ENCODE results near the gene SHISAL1.
A peak's percentile ranks its signal among the peaks of the same experiment; 100 is the strongest.

SHISAL1 gene

DNA sequence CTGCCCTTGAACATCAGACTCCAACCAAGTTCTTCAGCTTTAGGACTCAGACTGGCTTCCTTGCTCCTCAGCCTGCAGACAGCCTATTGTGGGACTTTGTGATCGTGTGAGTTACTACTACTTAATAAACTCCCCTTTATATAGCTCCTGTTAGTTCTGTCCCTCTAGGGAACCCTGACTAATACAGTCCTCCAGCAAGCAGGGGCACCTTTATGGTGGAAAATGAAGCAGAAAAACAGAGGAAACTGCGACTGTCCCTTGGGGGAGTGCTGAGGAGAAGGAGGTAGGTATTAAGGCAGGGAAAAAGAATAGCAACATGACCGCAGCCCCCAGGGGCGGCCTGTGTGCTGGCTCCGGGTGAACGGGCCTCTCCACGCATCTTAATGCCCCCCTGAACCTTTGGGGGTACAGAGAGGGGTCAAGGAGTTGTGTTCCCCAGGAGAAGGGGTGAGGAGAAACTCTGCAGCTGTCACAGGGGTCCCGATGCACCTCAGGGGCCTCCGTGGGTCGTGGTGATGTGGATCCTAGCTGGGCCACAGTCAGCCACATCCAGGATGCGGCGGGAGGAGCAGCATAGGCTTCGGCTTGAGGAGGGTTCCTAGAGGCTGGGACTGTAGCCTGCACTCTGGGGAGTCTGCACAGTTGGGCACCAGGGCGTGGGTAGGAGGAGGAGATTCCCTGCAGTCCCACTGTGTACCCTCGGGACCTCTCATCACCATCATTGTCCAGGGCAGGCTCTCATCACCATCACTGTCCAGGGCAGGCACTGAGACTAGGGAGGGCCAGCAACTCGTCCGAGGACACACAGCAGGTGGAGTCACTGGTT lies 34.3 kb downstream of the SHISAL1 start:
- DNase-seq (ENCODE audit: low spot score) = no peak

DNA sequence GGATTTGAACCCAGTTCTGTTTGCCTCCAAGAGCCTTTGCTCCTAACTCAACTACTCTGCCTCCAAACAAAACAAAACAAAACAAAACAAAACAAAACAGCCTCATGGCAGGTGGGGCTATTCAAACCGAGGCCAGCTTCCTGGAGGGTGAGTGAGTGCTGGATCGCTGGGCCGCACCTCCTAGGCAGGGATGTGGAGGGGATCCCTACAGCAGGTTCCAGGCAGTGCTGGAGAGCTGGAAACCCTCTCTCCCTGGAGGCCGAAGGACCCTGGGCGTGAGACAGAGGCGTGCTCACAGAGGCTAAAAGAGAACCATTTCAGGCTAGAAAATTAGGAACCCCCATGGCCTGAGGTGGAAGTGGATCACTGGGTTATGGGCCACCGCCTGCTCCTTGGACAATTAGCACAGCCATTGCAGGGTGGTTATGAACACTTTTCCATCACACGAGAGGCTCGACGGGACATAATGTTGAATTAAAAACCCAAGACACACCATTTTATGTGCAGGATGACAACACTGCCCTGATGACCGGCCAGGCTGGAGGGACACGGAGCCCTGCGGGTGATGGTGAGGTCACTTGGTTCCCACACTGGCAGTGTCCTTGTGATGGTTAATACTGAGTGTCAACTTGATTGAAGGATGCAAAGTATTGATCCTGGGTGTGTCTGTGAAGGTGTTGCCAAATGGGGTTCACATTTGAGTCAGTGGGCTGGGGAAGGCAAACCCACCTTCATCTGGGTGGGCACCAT lies 35.2 kb downstream of the SHISAL1 start:
- no peak for DNase-seq (ENCODE audit: low spot score)

DNA sequence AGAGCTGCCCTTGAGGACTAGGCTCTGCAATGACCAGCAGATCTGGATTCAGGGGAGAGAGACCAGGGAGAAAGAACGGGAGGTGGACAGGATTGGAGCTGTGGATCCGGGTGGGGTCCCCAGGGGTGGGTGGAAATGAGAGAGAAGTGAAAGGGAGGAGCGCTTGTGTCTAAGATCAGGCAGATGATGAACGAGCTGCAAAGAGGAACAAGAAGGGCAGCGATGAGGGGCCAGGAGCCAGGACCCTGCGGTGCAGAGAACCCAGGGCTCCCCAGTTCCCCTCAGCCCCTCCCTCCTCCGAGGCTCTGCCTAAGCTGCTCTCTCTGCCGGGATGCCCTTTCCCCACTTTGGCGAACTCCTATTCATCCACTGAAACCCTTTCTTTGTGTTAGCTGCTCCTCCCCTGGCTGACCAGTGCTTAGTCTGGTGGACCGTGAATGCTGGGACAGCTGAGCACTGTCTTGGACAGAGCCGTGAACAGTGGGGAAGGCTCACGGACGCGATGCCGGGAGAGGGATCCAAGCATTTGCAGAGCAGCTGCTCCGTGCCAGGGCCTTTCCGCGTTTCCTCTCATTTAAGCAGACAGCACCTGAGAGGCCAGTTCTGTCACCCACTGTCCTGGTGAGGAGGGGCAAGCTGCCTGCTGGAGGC lies 35.9 kb downstream of the SHISAL1 start:
- DNase-seq (ENCODE audit: low spot score) = no peak

DNA sequence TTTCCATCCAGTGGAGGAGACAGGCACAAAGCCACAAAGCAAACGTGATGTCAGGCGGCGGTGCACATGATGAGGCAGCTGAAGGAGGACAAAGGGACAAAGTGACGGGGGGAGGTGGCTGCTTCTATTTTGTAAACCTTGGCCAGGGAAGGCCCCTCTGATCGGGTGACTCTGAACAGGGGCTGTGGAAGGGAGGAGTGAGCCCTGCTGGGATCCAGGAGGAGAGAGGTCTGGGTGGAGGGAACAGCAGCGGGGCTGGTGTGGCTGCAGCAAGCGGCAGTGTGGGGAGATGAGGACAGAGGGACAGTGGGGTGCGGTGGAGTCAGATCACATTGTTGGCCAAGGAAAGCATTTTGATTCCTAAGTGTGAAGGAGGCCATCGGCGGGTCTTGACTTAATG lies 36.7 kb downstream of the SHISAL1 start:
- no peak for DNase-seq (ENCODE audit: low spot score)

DNA sequence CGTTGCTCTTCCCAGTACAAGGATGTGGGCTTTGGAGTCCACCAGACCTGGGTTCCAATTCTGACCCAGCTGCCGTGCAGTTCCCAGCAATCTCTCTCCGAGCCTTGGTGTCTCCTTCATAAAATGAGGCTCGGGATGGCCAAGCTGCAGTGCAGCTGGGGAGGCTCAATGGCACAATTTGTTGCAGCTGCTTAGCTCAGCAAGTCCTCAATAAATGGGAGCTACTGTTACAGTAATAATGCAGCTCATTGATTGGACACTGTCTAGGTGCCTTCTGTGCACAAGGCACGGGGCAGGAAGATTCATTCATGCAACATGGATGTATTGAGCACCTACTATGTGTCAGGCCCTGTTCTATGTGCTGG lies 37.1 kb downstream of the SHISAL1 start:
- peak; percentile 8 for DNase-seq (ENCODE audit: low spot score)

DNA sequence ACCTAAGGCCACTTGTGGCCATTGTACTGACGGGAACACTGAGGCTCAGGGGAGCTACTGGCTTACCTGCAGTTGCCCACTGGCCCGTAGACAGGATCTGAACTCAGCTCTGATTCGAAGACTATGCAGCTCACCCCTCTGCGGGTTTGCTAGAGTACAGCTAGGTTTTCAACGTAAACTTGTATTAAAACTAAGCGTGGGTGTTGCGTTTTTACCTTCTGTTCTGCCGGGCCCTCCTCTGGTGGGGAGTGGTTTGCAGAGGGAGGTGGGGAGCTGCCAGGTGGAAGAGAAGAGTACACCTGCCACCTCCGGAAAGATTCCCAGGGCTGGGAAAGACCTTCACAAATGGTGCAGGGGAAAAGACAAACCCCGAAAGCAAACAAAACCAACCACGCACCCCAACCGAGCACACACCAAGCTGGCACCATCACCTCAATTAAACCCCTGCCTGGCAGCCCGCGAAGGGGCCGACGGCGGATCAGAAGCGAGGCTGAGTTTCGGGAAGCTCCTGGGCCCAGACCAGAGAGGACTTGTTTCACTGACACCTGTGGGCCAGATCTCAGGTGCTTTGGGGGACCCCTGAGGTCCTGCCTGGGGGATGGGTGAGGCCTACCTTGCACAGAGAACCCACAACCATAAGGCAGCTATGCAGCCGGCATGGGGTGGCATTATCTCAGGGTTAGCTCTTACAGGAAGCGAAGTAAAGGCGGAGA lies 37.7 kb downstream of the SHISAL1 start:
- DNase-seq (ENCODE audit: low spot score) = no peak

DNA sequence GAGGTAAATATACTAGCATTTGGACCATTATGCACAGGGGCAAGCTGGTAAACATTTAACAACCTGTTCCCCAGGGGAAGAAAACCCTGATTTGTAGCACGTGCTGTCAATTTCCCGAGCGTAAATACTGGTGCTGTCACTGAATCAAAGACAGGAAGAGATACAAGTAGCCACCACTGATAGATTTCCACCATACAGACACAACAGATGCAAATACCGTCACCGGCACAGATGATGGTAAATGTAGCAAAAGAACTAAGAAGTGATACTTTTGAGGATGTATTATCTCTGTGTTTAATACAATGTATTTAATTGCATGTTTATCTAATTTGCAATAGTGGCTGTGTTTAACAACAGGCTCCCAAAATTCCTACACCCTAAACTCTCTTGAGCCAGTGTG lies 39.6 kb downstream of the SHISAL1 start:
- no peak for DNase-seq (ENCODE audit: low spot score)

DNA sequence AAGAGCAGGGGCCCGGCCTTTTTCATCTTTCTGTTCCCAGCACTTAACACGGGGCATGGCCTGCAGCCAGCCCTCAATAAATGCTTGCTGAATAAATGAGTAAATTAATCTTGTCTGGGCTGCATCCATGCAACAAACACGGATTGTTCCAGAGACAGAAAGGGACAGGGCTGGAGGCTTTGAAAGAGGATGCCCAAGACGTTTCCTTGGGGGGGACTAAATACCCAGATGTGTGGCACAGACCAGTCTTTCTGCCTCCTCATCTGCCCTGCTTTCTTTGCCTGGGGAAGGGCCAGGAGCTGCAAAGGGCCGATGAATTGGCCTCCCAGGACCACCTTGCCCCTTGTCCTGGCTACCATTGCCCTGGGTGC lies 40.4 kb downstream of the SHISAL1 start:
- peak; percentile 15 for DNase-seq (ENCODE audit: low spot score)

DNA sequence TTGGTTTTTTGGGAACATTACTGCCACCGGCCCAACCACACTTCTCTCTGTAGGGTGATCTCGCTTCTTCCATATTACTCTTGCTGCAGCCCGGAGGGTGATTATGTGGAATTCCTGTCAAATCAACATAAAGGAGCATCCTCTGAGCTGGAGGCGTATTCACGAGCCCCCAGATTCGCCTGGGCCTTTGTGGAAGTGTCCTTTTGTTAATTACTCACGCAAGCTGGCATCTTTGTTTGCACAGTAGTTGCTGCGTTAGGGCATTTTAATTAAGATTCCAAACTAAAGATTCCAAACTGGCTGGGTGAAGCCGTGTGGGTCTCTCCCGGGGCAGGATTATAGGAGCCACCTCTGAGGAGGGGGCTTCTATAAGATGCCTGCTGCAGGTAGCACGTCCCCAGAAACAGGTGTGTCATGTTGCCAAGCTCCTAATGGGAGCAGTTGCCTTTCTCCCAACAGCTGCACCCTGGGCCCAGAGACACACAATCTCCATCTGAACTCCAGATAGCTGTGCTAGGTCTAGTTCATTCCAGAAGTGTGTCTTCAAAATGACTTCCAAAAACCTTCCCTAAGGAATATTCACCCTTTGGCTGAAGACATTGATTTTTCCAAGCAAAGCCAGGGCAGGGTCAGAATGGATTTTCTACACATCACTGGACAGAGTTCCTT lies 40.9 kb downstream of the SHISAL1 start:
- DNase-seq (ENCODE audit: low spot score) = no peak

DNA sequence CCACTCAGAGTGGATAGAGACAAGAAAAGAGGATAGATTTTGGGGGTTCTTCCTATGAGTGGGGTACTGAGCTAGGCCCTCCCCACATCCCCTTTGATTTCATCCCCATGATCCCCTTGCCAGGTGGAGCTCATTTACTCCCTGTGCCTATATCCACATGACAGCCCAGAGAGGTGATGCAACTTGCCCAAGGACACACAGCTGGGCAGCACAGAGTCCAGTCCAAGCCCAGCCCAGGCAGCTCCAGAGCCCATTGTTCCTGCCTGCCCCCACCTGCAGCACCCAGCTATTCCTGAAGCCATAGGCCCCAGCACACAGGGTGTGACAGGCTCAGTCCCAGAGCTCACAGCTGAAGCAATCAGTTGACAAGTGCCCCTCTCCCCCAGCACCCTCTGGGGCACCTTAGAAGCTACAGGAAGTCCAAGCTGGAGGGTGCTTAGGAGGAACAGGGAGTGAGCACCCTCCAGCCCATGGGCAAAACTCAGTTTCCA lies 41.7 kb downstream of the SHISAL1 start:
- no peak for DNase-seq (ENCODE audit: low spot score)

DNA sequence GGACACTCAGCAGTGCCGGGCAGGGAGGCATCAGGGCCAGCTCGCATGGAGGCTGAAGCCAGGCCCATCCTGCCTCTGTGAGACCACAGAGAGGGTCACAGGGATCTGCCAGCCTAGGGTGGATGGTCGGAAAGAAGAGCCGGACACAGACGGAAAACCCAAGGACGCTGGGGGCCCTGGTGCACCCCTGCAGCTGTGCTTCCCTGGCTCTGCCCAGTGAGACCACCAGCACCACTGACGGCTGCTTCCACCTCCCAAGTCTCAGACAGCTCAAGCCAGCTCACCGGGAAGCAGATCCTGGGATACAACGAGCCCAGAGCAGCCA lies 42.2 kb downstream of the SHISAL1 start:
- no peak for DNase-seq (ENCODE audit: low spot score)

DNA sequence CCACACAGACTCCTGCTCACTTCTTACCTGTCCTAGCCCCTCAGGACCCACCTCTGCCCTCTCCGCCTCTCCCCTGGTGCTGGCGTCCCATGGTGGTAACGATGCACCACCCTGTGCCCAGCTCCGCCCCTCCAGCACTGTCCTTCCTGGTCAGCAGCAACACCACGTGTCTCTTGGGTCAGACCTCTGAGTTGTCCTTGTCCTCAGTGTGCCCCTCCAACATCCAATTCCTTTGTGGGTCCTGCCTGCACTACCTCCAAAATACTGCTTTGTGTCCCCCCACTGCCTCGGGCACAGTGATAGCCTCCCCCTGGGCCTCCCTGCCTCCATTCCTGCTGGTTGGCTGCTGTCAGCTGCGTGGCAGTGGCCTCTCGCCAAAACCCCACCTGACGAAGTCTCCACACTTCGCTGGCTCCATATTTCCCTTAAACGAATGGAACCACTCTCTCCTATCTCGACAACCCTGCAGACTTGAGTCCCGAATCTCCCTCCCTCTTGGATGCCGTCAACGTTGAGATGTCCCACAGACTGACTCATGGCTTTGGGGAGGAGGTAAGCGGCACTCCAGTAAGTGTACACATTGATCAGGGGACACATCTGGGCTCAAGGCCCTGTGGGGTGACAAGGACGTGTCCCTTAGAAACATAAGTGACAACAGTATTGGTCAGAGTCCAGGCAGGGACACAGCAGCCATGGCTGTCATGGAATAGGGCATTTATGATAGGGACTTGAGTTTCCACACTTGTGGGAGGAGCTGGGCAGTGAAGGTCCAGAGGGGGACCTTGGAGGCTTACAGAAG lies 42.8 kb downstream of the SHISAL1 start:
- DNase-seq (ENCODE audit: low spot score) = no peak

DNA sequence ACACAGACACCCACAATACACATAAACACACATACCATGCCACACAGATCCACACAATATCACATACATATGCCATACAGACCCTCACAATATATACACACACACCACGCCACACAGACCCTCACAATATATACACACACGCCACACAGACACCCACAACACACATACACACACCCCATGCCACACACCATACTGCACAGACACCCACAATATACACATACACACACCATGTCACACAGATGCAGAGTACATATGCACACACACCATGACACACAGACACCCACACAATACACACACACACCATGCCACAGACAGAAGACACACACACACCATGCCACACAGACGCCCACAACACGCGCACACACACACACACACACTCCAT lies 43.6 kb downstream of the SHISAL1 start:
- no peak for DNase-seq (ENCODE audit: low spot score)

DNA sequence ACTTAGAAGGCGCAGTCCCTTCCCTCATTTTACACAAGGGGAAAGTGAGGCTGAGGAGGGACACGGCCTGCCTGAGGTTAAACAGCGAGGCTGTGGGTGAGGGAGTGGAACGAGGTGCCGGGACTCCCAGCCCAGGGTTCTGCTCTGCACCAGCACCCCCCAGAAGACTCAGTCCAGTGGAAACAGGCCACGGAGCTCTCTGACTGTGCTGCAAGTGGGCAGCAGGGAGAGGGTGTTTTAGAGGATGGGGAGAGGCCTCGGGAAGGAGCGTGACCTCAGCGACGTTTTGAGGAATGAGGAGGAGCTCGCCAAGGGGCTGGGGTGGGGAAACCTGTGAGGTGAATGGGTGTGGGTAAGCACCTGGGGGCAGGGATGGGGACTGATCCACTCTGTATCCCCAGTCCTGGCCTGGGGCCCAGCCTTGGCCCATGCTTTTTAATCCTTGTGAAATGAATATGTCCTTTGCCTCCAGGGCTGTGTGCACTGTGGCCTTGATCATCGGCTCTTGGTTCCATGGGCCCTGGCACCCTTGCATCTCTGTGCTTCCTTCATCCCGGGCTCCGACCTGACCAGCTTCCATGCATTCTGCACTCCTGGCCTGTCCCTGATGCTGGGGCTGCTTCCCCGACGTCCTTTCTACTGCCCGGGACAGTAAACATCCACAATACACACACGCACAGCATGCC lies 44.2 kb downstream of the SHISAL1 start:
- DNase-seq (ENCODE audit: low spot score) = no peak

DNA sequence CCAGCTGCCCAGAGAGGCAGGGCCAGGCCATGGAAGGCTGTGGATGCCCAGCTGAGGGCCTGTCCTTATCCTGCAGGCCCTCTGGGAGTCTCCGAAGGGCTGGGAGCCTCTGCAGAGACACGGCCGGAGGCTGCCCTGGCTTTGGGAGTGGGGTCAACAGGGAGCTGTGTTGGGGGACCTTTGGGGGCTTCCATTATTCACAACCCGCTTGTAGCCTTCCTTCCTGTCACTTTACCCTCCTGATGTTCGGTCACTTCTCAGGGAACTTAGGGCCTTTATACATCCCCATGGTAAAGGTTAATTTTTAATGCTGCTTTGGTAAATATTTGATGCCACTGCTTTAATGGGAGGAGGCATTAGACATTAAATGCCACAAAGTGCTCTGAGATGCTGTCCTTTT lies 44.9 kb downstream of the SHISAL1 start:
- DNase-seq (ENCODE audit: low spot score) = no peak

DNA sequence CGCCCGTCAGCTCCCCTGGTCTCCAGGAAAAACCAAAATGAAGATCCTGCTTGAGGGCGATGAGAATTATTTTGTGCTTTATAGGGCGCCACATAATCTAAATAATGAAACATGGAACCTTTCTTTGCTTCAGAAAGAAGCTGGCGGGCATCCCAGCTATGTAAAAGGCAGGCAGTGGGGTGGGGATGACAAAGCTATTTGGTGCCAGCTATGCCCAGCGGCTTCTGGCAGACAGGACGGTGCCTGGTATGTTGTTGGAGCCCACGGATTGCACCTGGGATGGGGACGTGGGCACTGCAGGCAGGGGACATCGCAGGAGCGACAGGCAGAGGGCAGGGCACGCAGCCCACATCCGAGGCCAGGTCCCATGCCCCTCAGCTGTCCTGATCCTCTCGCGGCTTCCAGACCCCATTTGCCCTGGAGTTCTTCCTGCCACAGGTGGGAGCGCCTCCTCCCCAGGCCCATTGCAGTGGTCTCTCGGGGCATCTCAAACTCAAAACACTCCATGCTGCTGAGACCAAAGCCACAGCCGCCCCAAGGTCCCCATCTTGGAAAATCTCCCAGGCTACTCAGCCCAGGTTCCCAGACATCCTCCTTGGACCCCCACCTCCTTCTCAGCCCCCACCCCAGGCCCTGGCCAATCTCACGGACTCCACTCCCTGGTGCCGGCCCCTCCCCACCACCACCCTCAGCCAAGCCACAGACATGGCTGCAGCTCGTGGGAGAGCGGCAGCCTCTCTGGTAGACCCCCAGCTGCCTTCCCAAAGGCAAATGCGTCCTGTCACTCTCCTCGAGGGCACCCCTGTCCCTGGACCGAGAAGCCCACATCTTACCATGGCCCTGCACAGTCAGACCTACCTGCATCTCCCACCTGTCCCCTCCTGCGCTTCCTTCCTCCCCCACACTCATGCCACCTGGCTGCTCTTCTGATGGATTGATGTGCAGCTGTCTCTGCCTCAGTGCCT lies 45.7 kb downstream of the SHISAL1 start:
- no peak for DNase-seq (ENCODE audit: low spot score)

DNA sequence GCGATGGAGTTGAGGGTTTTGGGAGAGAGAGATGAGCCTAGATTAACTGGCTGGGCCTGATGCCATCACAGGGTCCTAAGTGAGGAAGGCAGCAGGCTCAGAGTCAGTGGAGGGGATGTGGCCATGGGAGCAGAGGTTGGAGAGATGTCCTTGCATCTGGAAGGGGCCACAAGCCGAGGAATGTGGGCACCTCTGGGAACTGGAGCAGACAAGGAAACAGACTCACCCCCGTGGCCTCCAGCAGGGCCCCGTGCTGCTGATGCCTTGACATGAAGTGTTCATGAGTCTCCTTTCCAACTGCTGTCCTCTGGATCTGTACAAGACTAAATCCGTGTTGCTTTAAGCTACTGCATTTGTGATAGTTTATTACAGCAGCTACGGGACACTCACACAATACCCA lies 49.2 kb downstream of the SHISAL1 start:
- no peak for DNase-seq (ENCODE audit: low spot score)

DNA sequence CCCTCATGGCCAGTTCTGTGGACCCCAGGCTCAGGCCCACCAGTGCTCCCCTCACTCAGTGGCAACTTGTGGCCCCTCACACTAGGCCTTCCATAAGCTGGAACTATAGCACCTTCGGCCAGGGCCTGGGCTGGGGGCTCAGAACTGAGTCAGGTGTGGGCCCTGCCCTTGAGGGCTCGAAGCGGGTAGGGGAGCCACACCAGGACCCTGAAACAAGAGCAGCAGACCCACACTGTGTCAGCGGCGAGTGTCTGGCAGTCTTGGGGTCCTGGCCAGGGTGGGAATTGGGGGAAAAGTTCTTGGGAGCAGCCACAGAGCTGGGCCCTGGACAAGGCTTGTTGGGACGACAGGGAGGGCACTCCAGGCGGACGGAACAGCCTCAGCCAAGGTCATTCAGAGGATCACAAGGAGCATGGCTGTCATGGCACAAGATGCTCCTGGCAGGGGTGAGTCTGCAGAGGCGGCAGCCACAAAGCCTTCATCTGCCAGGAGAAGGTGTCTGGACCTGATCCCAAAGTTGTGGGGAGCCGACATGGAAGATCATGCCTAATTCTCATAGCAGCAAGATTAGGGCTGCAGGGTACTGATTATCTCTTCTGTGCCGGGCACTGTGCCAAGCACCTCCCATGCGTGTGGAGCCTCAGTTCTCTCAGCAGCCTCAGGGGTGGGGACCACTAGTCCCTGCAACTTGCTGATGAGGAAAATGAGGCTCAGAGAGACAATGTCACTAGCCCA lies 50.7 kb downstream of the SHISAL1 start:
- no peak for DNase-seq (ENCODE audit: low spot score)

Measured in globus pallidus (tissue), 1 donor.